HG02798 (cell line): ENCODE measurements around the gene BMPR1B.

Experiments used
- ATAC-seq: cut with Tn5 transposase; IDR thresholded peaks from one replicate; pipeline ENCODE4 v1.9.1; 2021; ENCODE audit warnings: mild to moderate bottlenecking; ENCODE audit not compliant: unreplicated experiment, poor library complexity

The BMPR1B gene

DNA sequence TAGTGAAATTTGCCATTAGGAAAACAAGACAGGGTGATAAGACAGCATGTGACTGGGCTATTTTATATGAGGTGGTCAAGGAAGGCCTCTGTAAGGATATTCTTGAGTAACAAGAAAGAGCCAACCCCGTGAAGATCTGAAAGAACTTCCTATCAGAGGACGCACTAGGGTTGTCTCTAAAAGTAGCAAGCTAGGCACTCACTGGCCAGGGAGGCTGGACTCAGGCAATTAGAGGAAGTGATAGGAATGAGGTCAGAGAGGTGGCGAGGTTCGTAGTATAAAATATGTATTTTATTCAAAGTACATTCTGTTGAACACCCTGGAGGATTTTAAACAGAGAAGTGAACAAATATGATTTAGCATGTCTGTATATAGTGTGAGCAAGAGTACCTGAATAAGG is 4.6 kb downstream of the BMPR1B start:
- ATAC-seq = no peak

DNA sequence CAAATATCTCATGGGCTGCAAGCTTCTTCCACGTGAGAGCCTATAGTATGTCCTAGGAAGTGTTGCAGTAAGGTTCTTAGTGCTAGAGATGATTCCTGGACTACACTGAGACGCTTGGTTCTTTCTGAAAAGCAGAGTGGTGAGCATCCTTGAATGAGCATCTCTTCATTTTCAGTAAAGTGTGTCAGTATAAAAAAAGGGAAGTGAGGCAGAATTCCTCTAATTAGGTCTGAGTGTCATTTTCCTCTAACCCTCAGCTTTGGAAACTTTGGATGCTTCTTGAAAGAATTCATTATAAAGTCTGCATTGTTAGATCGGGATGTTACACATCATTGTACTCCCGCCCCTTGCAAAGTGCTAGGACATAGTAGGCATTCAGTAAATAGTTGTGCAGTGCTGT is 5.2 kb downstream of the BMPR1B start:
- no peak for ATAC-seq

DNA sequence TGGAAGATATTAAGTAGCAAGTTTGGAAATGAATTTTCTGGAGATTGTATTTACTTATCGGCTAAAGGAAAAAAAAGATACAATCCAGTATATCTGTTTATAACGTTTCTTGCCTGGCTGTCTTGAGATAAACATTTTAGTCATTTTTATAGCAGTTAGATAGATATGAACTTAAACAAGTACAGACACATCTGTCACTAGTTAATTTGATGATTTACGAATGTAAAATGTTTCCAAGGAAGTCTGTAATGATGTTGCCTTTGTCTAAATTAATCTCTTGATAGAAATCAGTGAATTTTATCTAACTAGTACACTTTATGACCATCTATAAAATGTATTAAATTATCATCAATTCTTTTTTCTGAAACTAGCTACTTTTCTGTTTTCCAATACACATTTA is 5.7 kb downstream of the BMPR1B start:
- ATAC-seq = no peak

DNA sequence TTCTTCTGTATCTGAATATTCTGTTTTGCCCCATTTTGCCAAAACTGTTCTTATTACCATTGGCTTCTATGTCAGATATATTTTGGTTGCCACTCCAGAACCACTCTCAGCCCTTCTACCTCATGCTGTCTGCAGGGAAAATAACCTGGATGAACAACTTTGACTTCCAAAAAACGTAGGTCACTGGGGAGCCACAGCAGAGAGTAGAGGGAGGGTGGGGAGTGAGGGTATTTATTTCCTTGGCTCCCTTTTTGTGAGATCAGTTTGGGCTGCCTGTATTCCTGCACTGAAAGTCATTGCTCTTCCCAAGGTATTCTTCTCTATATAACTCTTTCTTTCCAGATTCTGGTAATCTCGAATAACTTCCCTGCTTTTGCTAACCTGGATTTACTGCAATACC is 6.3 kb downstream of the BMPR1B start:
- ATAC-seq = no peak

DNA sequence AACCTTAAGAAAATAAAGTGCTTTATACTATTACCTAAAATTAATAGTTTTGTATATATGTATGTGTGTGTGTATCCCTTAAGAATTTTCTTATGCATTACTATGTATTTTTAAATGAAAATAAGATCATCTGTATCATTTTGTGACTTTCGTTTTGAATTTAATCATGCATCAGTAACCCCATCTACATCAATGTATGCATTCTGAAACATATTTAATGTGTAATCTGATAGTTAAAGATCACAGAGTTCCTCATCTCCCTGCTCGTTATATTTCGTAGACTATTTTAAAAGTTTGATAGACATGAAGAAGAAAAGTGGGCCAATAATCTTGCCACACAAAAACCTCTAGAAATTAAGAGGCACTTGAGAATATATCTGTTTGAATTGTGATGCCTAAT is 7.4 kb downstream of the BMPR1B start:
- no peak for ATAC-seq

DNA sequence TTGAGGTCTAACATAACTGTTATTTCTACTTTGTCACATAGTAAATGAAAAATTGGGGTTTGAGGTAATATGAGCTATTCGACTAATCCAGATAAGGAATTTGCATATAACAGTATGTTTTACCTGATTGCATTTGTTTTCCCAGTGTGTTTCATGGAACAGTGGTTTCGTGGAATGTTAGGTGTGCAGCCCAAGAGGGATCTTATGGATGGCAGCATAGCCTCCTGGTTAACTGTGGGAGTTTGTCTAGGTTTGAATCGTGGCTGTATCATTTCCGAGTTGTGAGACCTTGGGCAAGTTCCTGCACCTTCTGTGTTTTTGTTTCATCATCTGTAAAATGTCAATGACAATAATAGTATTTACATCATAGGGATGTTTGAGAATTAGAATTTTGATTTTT is 7.9 kb downstream of the BMPR1B start:
- ATAC-seq = no peak

DNA sequence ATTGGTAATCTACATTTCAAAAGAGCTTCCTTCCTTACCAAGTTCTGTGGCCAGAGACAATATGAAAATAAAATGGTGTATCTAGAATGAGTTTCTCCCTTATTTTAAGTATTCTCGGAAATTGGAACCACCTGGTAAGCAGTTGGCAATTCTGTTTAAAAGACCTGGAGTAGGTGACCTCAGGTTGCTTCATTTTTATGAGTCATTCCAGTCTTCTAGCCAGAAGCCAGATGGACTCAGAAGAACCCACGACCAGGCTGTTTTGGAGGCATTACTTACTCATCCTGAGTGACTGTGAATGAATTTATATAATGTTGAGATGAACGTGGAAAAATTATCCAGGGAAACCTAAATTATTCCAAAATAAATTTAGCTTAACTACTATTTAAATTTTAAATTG is 9.1 kb downstream of the BMPR1B start:
- no peak for ATAC-seq

DNA sequence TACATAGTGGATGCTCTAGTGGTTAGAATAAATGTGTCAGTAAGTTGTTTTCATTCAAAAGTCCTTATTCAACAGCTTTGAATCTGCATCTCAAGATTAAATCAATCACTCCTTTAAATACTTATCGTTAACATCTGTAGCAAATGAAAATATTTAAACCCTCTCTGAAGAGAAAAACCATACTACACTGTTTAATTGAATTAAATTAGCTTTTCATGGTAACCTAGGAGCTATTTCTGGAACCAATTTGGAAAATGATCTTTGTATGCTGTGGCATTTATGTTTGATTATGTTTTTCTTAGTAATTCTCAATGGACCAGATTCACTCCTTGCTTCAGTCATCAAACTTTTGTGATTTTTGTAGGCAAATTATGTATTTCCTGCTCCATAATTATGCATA is 9.7 kb downstream of the BMPR1B start:
- ATAC-seq = no peak

DNA sequence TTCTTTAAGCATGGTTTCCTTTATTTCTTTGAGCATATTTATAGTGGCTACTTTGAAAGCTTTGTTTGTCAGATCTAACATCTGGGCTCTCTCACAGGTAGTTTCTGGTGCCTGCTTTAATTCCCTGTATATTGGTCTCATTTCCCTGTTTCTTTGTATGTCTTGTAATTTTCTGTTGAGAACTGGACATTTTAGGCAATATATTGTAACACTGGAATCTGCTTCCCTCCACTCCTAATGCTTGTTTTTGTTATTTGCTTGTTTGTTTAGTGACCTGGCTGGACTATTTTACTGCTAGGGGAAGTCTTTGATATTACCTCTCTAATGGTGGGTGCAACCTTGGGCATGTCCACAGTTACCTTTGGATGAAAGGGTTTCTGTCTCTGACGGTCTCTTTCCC is 25.0 kb downstream of the BMPR1B start:
- ATAC-seq = no peak

DNA sequence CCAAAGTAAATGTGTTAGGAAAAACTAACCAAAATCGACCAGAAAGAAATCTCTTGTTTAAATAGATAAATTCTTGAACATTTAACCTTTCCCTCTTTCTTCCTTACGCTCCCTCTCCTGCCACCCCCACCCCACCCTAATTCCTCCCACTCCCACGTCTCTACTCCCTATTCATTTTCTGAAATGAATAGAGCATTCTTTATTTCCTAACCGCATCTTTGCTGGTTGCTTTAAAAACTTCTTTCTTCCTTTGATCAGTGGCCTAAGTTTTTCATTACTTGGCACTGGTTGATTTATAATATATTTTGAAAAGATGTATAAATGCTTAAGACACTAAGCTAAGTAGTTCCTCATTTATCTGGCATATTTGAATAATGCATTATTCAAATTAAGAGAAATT is 33.9 kb downstream of the BMPR1B start:
- ATAC-seq = no peak

DNA sequence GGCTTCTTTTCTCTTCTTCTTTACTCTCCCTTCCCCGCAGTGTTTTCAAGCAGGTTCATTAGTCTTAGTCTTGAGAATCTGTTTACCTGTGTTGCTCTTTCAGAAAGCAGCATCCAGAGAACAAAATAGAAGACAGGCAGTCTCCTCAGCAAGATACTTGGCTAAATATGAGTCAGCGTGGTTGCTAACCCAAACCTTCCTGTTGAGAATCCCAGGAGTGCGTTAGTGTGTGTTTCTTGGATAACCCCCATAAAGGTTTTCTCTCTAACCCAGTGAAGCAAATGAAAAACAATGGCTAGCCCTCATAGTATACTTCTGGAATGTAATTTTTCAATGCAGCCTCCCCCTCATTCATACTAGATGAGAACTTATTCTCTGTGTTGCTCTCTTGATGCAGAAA is 41.1 kb downstream of the BMPR1B start:
- no peak for ATAC-seq

DNA sequence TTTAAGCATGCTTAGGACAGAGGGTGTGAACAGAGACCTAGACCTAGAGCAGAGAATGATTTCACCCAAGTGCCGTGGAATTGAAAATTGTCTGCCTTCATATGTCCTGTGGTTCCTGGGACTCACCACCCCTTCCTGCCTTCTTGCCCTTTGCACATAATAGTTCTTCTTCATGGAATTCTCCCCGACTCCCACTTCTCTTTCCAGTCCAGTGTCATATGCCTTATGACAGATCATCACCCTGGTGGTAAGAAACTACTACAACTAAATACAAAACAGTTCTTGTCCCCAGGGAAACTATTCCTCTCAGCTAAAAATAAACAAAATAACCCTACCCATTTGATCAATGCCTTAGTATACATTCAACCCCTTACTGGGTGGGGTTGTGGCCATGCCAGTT is 43.3 kb downstream of the BMPR1B start:
- no peak for ATAC-seq

DNA sequence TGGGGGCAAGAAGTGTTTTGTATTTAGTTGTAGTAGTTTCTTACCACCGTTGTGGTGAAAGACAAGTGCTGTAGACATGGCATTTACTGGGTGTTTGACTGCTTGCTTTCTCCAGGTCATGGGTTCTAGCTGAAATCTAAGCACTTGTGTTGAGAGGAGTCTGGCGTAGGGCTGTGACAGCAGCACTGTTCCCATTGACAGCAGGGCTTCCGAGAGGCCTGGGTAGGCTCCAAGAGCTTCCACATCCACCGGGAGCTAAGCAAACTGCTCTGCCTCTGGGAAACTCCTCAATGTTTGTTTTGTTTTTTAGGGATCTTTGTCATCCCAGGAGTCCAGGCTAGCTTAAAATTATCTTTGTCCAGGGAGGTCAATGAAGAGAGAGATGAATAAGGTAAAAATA is 44.3 kb downstream of the BMPR1B start:
- ATAC-seq = no peak

DNA sequence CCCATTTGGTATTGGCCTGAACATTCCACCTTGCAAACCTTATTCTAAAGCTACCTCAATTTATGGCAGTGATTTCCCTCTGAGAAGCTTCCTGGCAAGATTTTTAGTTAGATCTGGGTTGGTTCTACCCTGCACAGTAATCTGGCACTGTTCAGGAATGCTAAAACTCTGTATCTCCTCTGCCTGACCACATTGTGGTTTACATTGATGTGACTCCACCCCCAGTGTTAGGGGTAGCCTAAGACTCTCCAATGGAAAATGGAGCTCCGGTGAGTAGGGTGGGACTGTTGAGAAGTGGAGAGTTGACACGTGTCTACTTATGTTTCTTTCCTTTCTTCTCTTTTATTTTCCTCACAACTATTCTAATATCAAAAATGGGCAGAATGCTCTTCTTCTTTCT is 45.4 kb downstream of the BMPR1B start:
- ATAC-seq = no peak

DNA sequence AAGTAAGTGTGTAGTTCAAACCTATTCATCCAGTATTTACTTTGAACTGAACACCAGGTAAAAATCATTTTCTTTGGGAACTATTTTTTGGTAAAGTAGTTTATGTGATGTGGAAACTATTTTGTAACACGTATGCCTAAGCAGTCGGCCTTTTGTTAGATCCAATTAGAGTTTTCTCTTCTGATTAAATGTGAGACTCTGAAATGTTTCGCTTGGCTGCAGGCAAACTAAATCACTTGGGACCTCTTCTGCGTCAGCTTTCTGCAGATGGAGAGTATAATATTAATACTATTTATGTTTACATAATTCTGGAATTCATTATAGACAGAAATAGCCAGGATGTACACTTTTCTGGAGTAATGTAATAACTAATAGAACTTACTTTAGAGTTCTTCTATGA is 46.9 kb downstream of the BMPR1B start:
- ATAC-seq = no peak

DNA sequence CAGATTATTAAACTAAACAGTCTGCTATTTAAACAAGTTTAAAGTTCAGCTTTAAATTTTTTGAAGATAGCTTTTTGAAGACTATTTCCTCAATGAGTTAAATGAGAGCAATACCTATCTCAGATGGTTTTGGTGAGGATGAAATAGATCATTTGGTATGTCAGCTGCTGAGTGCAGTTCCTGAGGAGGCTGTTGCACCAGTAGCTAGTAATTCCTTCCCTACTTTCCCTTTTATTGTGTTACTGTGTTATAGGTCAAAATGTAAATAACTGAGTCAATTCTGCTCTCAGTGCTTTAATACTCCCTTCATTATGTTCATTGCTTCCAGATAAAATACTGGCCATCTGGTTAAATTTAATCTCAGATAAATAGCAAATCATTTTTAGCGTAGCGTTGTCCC is 48.6 kb downstream of the BMPR1B start:
- ATAC-seq = no peak

DNA sequence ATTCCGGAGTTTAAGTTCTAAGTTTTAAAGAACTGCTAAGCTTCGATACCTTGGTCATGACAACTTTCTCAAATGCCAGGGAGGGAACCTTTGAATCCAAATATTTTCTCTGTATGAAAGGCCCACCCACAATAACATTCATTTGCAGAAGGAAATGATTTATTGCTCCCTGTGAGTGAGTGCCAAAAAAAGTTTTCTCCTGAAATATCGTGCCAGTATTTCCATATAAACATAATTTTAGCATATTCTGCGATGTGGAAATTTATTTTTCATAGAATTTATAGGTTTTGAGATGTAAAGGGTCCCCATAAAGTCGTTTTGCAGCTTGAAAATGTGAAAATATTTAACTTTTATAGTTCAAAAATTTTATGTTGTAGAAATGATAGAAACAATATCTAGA is 53.9 kb downstream of the BMPR1B start:
- no peak for ATAC-seq

DNA sequence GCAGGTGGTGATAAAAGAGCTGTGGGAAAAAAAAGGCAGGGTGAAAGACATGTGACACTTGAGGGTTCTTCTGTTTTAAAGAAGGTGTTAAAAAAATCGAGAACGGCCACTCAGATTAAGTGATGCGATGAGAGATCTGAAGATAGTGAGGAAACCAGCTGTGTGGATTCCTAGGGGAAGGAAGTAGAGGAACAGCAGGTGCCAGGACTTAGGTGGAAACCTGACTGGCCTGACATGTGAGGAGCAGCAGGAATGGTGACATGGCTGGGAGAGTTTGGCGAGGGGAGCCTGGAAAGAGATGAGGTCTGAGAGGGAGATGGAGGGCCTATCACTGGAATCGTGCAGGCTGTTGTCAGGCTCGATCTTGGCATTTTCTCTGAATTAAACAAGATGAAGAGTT is 55.5 kb downstream of the BMPR1B start:
- ATAC-seq = no peak

DNA sequence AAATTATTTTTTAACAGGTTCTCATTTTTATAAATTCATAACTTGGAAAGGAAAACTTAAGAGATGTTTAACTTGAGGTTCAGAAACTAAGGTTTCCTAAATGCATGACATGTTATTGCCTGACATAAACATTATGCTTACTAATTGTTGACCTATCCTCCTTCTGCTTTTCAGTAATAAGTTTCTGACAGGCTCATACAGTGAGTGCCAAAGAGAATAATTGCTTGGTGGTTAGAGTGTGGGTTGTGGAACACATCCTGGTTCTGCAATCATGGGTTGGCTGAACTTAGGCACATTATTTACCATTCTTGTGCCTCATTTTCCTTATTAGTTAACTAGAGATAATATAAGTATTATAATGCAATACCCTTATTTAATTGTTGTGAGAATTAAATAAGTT is 56.5 kb downstream of the BMPR1B start:
- ATAC-seq = no peak

DNA sequence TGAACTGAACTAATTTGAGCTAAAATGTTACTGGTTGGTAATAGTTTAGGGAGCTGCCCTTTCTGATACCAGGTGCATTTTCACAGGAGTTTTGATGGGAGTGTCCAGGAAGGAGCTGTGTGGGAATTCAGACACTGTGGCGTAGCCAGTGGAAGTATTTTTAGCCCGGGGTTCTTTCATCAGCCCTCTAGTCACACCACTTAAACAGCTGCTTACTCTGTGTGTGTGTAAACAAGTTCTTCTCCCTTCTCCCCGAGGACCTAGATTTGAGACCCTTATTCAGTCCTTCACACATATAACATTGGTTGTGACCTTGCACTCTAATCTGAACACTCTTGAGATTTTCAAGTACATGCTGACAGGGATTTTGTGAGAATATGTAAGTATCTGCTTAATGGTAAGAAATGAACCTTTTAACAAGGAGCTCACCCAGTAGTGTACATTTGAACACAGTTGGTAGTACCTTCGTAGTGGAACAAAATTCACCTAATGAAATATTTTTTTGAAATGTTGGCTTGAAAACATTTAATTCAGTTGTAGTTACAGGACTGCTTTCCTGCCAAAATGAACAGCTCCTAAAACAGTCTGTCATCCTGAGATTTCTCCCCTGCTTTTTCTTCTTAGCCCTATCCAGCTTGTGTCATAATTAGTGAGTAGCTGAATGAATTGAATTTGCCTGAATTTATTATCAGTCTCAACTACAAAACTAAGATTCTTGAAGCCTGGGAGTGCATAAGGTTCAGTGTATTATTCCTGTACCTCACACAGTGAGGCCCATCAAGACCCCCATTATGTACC is 61.8 kb downstream of the BMPR1B start:
- no peak for ATAC-seq

DNA sequence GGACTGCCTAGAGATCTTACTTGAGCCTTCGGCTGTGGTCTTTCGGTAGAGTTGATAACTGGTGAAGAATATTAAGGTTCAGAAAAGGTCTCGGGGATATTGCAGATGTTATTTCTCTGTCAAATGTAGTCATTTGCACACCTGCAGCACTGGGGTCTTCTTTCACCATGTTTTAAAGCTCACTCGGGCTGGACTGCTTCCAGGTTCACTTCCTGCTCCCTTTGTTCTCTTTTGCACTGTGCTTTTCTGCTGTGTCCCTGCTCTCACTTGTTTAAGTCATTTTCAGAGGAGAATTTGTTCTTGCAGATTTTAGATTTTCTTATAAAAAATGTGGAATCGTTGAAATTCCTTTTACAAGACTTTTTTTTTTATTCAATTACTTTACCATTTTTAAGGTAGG is 68.5 kb downstream of the BMPR1B start:
- no peak for ATAC-seq

DNA sequence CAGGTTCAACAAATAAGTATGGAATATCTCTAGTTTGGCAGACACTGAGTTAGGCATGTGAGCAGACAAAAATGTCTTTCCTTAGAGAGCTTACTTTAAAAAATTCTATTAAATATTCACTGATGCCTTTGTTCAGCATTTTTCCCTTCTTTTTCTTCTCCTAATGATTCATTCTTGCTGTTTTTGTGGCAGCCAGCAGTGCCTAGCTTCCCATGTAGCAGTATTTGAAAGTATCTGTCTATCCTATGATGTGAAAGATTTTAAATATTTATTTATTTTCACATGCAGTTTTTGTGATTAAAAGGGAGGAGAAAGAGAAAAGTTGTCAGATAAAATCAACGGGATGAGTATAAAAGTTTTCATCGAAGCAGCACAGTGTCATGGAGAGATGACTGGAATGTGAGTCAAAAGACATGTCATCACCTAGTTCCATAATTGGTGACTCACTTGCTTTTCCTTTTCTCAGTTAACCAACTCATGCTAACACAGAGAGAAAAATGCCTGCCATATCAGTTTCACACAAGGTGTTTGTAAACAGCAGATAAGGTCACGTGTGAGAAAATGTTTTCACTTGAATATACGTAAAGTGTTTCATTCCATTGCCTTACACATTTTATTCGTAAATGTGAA is 69.8 kb downstream of the BMPR1B start:
- ATAC-seq = no peak
